A549 (cell line): ENCODE measurements around the gene TBL1Y. TPM values are rescaled to one million over a fixed set of nuclear protein-coding genes. Genes with fewer than 3 reads are reported as not detected.

Experiments
- ATAC-seq, 2 experiments: fragments of 200-7000 bp in 1 of 2; fragments of >200 bp in 1 of 2; cut with Nextera tagmentation in 1 of 2; cut with Tn5 transposase in 1 of 2; 3 replicates each; pipeline versions ENCODE4 v1.8.0 to v1.9.1; 2018 to 2020; ENCODE audit warnings: mild to moderate bottlenecking in 1 of 2, moderate library complexity in 1 of 2
- CTCF ChIA-PET: fragments of 300-600 bp; sonication (Branson Sonifier 250); formaldehyde crosslinking; extraction: SDS; loops from one replicate; lab custom pipeline; 2021; ENCODE audit warnings: antibody characterized with exemption, inconsistent platforms; lab: Yijun Ruan, JAX
- POLR2A ChIA-PET: fragments of 350-600 bp; formaldehyde crosslinking; extraction: SDS; loops from one replicate; lab custom pipeline; 2021; ENCODE audit warnings: antibody characterized with exemption, inconsistent platforms; lab: Yijun Ruan, JAX
- DNase-seq, 2 experiments: peaks; one replicate each; pipeline versions ENCODE4 v3.0.0 to v3.0.0-alpha.2; 2011 to 2016; ENCODE audit warnings: low read depth in 1 of 2, low spot score in 1 of 2
- FAIRE-seq: peaks from 2 replicates; lab custom pipeline; 2011; peaks lifted over from hg19 to GRCh38; lab: Jason Lieb, UNC
- H3K27ac ChIP-seq, 2 experiments: fragments of >200 bp; sonication (Bioruptor Twin); formaldehyde crosslinking; 3 replicates each; pipeline ENCODE4 v1.5.1; 2016 to 2017
- H3K4me1 ChIP-seq: fragments of >200 bp; sonication (Bioruptor Twin); formaldehyde crosslinking; 3 replicates; pipeline ENCODE4 v1.6.1; 2016
- H3K4me2 ChIP-seq: fragments of >200 bp; sonication (Bioruptor Twin); formaldehyde crosslinking; 3 replicates; pipeline ENCODE4 v1.6.1; 2016
- H3K4me3 ChIP-seq: fragments of >200 bp; sonication (Bioruptor Twin); formaldehyde crosslinking; 3 replicates; pipeline ENCODE4 v1.5.1; 2016
- H3K9me3 ChIP-seq: fragments of >200 bp; sonication (Bioruptor Twin); formaldehyde crosslinking; 3 replicates; pipeline ENCODE4 v1.6.1; 2016
- ATOH8 ChIP-seq: fragments of 250-450 bp; sonication (Bioruptor Pico); IDR thresholded peaks from 2 replicates; pipeline ENCODE4 v1.5.0; 2020; ENCODE audit warnings: low read depth, mild to moderate bottlenecking, moderate library complexity
- BCL3 ChIP-seq: fragments of >200 bp; sonication (Bioruptor Twin); formaldehyde crosslinking; IDR thresholded peaks from 3 replicates; pipeline ENCODE4 v1.6.1; 2016
- CTCF ChIP-seq: fragments of >200 bp; sonication (Bioruptor Twin); formaldehyde crosslinking; IDR thresholded peaks from 3 replicates; pipeline ENCODE4 v1.5.1; 2016
- E2F6 ChIP-seq: IDR thresholded peaks from 2 replicates; pipeline ENCODE4 v1.6.1; 2012; ENCODE audit warnings: low read depth, borderline replicate concordance
- EHMT2 ChIP-seq: fragments of 200-600 bp; sonication (generic); IDR thresholded peaks from 2 replicates; pipeline ENCODE4 v1.6.1; 2016; ENCODE audit warnings: antibody characterized with exemption, low read depth, mild to moderate bottlenecking, moderate library complexity
- ELK1 ChIP-seq: fragments of 150-350 bp; IDR thresholded peaks from 2 replicates; pipeline ENCODE4 v1.6.1; 2014; ENCODE audit warnings: low read depth, mild to moderate bottlenecking, low read length
- EP300 ChIP-seq, 2 experiments: fragments of >200 bp; sonication (Bioruptor Twin); formaldehyde crosslinking; IDR thresholded peaks; 2 replicates in 1 of 2; 3 replicates in 1 of 2; pipeline ENCODE4 v1.6.1; 2016 to 2017
- FOSB ChIP-seq: fragments of 250-450 bp; sonication (Bioruptor Pico); IDR thresholded peaks from 2 replicates; pipeline ENCODE4 v1.5.0; 2020; ENCODE audit warnings: mild to moderate bottlenecking, moderate library complexity
- FOSL2 ChIP-seq, 2 experiments: fragments of 450-650 bp in 1 of 2; fragments of >200 bp in 1 of 2; sonication (Bioruptor Twin) in 1 of 2; formaldehyde crosslinking; IDR thresholded peaks; 2 replicates each; pipeline versions ENCODE4 v1.5.0 to v1.6.1; 2016 to 2020; ENCODE audit warnings: mild to moderate bottlenecking in 1 of 2, moderate library complexity in 1 of 2
- HDAC2 ChIP-seq: fragments of 200-600 bp; sonication (generic); IDR thresholded peaks from 2 replicates; pipeline ENCODE4 v1.6.1; 2016
- KDM5A ChIP-seq: fragments of 200-600 bp; sonication (generic); IDR thresholded peaks from 2 replicates; pipeline ENCODE4 v1.6.1; 2016; ENCODE audit warnings: antibody characterized with exemption, mild to moderate bottlenecking
- MAFK ChIP-seq: fragments of 450-650 bp; IDR thresholded peaks from 2 replicates; pipeline ENCODE4 v1.6.1; 2014; ENCODE audit not compliant: partially characterized antibody
- MAZ ChIP-seq: fragments of 150-350 bp; IDR thresholded peaks from 2 replicates; pipeline ENCODE4 v1.6.1; 2014; ENCODE audit warnings: antibody characterized with exemption, low read depth, low read length, borderline replicate concordance
- NPAS2 ChIP-seq: fragments of 250-450 bp; sonication (Bioruptor Pico); IDR thresholded peaks from 2 replicates; pipeline ENCODE4 v1.8.0; 2022; ENCODE audit warnings: mild to moderate bottlenecking, moderate library complexity, borderline replicate concordance
- RNF2 ChIP-seq: fragments of 200-600 bp; sonication (generic); IDR thresholded peaks from 2 replicates; pipeline ENCODE4 v1.6.1; 2016; ENCODE audit warnings: low read depth, mild to moderate bottlenecking, antibody characterized with exemption, moderate library complexity, borderline replicate concordance
- SREBF2 ChIP-seq: fragments of 450-650 bp; IDR thresholded peaks from 2 replicates; pipeline ENCODE4 v1.6.1; 2014; ENCODE audit warnings: mild to moderate bottlenecking, moderate library complexity
- TP53 ChIP-seq: fragments of 250-450 bp; sonication (Bioruptor Pico); IDR thresholded peaks from 2 replicates; pipeline ENCODE4 v1.5.0; 2021; ENCODE audit warnings: mild to moderate bottlenecking, moderate library complexity
- ZFP36 ChIP-seq: fragments of 450-650 bp; IDR thresholded peaks from 2 replicates; pipeline ENCODE4 v1.6.1; 2014; ENCODE audit warnings: borderline replicate concordance; ENCODE audit not compliant: partially characterized antibody
- WGBS: methylation state at CpG from one replicate; pipeline ENCODE4 v1.1.6; 2017; ENCODE audit errors: missing lambda C conversion rate; 5-methylcytosine and 5-hydroxymethylcytosine counted together
- polyA plus RNA-seq, 4 experiments: library from polyadenylated mRNA; depleted of rRNA in 3 of 4; stranded (reverse); fragments of >200 nt; fragmentation: RNase III in 1 of 4; extraction: RNeasy Plus Mini Kit Qiagen cat#74134 plus additional on column Dnase treatment in 1 of 4; gene quantifications; 2 replicates in 3 of 4; 3 replicates in 1 of 4; pipeline ENCODE4 v1.2.3, GENCODE V29; 2011 to 2017

The TBL1Y gene
- polyA plus RNA-seq, 2 of the 4 experiments (the other 2 are of a cell fraction) = not detected

GRCh38 chrY:7007911-7008310 lies 97.4 kb downstream of the TBL1Y start (continued):
- TF ChIP-seq TP53 = no peak
- TF ChIP-seq ATOH8 (CRISPR knock-in tag) = no peak
- TF ChIP-seq KDM5A = no peak
- TF ChIP-seq NPAS2 (CRISPR knock-in tag) = no peak

- ATAC-seq (no peak), FAIRE-seq (no peak), DNase-seq (no peak)
- H3K9me3 ChIP-seq = no peaks in the 10 kb centered on the region
- POLR2A ChIA-PET = no interaction called here
- 3% methylated on average over 5 of the region's 6 CpGs for WGBS
- H3K4me1 ChIP-seq = no peaks in the 10 kb centered on the region
- CTCF ChIA-PET = no interaction called here
- H3K27ac ChIP-seq = no peak overlapping the region
- H3K4me3 ChIP-seq = no peak overlapping the region
- no peak overlapping the region for H3K4me2 ChIP-seq
- no peak for TF ChIP-seq BCL3
- TF ChIP-seq ZFP36 = no peak
- TF ChIP-seq HDAC2 = no peak
- no peak for TF ChIP-seq FOSL2 (IDR thresholded peaks at IDR 0.05)
- TF ChIP-seq FOSL2 (CRISPR knock-in tag; IDR thresholded peaks at IDR 0.05) = no peak
- TF ChIP-seq EHMT2 = no peak
- TF ChIP-seq CTCF = no peak
- TF ChIP-seq ELK1 = no peak
- no peak for TF ChIP-seq MAFK
- no peak for TF ChIP-seq ATOH8 (CRISPR knock-in tag)
- no peak for TF ChIP-seq RNF2
- TF ChIP-seq MAZ = no peak
- no peak for TF ChIP-seq EP300 (IDR thresholded peaks at IDR 0.05)
- no peak for TF ChIP-seq SREBF2
- TF ChIP-seq FOSB (CRISPR knock-in tag) = no peak
- TF ChIP-seq E2F6 = no peak
These were observed 98.3 kb downstream of the TBL1Y start for GRCh38 chrY:7008578-7009355.
